ENCODE measurements around the gene KLHDC7A.

DNA sequence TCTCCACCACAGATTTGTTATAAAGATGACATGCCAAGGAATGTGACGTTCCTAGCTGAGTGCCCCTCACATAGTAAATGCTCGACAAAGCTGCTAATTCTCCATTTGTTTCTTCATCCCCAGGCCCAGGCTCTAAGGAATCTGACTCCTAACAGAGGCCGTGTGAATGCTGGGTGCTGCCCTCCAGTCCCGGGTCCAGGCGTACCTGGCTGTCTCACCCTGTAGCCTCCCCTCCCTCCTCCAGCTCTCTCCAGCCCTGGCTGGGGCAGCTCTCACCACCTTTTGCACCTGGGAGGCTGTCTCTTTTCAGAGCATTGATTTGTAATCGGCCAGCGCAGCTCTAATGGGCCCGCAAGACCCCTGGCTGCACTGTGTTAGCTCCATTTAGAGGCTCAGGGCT is 11.2 kb upstream of the KLHDC7A start:
- TF ChIP-seq, protein P1, sequence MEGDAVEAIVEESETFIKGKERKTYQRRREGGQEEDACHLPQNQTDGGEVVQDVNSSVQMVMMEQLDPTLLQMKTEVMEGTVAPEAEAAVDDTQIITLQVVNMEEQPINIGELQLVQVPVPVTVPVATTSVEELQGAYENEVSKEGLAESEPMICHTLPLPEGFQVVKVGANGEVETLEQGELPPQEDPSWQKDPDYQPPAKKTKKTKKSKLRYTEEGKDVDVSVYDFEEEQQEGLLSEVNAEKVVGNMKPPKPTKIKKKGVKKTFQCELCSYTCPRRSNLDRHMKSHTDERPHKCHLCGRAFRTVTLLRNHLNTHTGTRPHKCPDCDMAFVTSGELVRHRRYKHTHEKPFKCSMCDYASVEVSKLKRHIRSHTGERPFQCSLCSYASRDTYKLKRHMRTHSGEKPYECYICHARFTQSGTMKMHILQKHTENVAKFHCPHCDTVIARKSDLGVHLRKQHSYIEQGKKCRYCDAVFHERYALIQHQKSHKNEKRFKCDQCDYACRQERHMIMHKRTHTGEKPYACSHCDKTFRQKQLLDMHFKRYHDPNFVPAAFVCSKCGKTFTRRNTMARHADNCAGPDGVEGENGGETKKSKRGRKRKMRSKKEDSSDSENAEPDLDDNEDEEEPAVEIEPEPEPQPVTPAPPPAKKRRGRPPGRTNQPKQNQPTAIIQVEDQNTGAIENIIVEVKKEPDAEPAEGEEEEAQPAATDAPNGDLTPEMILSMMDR (IDR thresholded peaks at IDR 0.05): no peak
- TF ChIP-seq POLR2A (IDR thresholded peaks at IDR 0.05): no peak
- TF ChIP-seq POLR2AphosphoS5 (IDR thresholded peaks at IDR 0.05; ENCODE audit: insufficient read depth in 1 of 2, low read depth in 1 of 2): no peak
